Upper lobe of left lung (tissue), 4 donors: Measurements from ENCODE around the gene CABP1.

Source experiments
- EP300 ChIP-seq, 4 donors: sonication (generic); formaldehyde crosslinking; IDR thresholded peaks; one replicate each; pipeline ENCODE4 v1.5.1; 2017; ENCODE audit warnings: antibody characterized with exemption in 4 of 4, control low read depth in 2 of 4
- POLR2A ChIP-seq, 4 donors: fragments of 450-650 bp; IDR thresholded peaks; one replicate each; pipeline ENCODE4 v1.5.1; 2016 to 2017; ENCODE audit warnings: antibody characterized with exemption in 4 of 4, mild to moderate bottlenecking in 2 of 4
- POLR2AphosphoS5 ChIP-seq, 2 donors: sonication (generic); formaldehyde crosslinking; IDR thresholded peaks; one replicate each; pipeline ENCODE4 v1.5.1; 2017; ENCODE audit warnings: antibody characterized with exemption in 2 of 2
- TF ChIP-seq, protein P1 (sequence below), 6 experiments: fragments of 450-650 bp in 4 of 6; fragments of 200-600 bp in 2 of 6; sonication (generic) in 2 of 6; IDR thresholded peaks; one replicate each; pipeline ENCODE4 v1.5.1; 2016 to 2019; ENCODE audit warnings: antibody characterized with exemption in 6 of 6

DNA sequence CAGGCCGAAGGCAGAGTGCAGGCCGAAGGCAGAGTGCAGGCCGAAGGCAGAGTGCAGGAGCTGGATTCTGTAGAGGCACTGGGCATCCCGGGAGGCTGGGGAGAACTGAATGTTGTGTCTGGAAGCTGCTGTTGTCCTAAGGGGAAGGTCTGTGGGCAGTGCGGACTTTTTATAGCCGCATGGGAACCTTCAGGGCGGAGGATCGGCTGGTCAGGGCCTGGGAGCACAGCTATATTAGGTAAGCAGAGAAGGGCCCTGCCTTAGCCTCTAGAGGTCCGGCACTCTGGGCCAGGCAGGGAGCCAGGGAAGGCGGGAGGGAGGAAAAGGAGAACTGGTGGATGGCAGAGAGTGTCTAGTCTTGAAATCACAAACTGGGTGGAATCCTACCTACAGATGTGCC lies 14.2 kb downstream of the CABP1 start:
- TF ChIP-seq, protein P1, sequence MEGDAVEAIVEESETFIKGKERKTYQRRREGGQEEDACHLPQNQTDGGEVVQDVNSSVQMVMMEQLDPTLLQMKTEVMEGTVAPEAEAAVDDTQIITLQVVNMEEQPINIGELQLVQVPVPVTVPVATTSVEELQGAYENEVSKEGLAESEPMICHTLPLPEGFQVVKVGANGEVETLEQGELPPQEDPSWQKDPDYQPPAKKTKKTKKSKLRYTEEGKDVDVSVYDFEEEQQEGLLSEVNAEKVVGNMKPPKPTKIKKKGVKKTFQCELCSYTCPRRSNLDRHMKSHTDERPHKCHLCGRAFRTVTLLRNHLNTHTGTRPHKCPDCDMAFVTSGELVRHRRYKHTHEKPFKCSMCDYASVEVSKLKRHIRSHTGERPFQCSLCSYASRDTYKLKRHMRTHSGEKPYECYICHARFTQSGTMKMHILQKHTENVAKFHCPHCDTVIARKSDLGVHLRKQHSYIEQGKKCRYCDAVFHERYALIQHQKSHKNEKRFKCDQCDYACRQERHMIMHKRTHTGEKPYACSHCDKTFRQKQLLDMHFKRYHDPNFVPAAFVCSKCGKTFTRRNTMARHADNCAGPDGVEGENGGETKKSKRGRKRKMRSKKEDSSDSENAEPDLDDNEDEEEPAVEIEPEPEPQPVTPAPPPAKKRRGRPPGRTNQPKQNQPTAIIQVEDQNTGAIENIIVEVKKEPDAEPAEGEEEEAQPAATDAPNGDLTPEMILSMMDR (IDR thresholded peaks at IDR 0.05), result no peak
- TF ChIP-seq EP300 (IDR thresholded peaks at IDR 0.05) (no peak), POLR2A (IDR thresholded peaks at IDR 0.05) (no peak), POLR2AphosphoS5 (IDR thresholded peaks at IDR 0.05) (no peak)
